Osteoblast (primary cell): ENCODE data around the gene EGF. TPM values are rescaled to one million over a fixed set of nuclear protein-coding genes. Genes with fewer than 3 reads are reported as not detected.

Experiments
- DNase-seq: peaks from one replicate; pipeline ENCODE4 v3.0.0; 2011; ENCODE audit warnings: low spot score, mixed read lengths; ENCODE audit not compliant: insufficient read length; ENCODE audit errors: missing footprints
- H2AFZ ChIP-seq: 2 replicates; pipeline ENCODE4 v1.6.0; 2011; ENCODE audit warnings: mild to moderate bottlenecking, low read length
- H3K27ac ChIP-seq: 2 replicates; pipeline ENCODE4 v1.5.1; 2011; ENCODE audit warnings: mild to moderate bottlenecking, low read depth, low read length, moderate library complexity
- H3K27me3 ChIP-seq: 2 replicates; pipeline ENCODE4 v1.6.0; 2012; ENCODE audit warnings: mild to moderate bottlenecking, control low read depth, inconsistent platforms, low read length, moderate library complexity; ENCODE audit not compliant: insufficient read depth
- H3K36me3 ChIP-seq: 2 replicates; pipeline ENCODE4 v1.5.1; 2011; ENCODE audit warnings: mild to moderate bottlenecking, low read length, control low read depth, moderate library complexity; ENCODE audit not compliant: insufficient read depth
- H3K4me1 ChIP-seq: 2 replicates; pipeline ENCODE4 v1.5.1; 2011; ENCODE audit warnings: mild to moderate bottlenecking, low read length, control low read depth, moderate library complexity; ENCODE audit not compliant: insufficient read depth
- H3K4me2 ChIP-seq: 2 replicates; pipeline ENCODE4 v1.6.0; 2011; ENCODE audit warnings: mild to moderate bottlenecking, low read length; ENCODE audit not compliant: insufficient read depth
- H3K4me3 ChIP-seq: fragments of 200-600 bp; sonication (generic); 3 replicates; pipeline ENCODE4 v1.5.1; 2012; ENCODE audit warnings: mild to moderate bottlenecking, low read length, inconsistent platforms; ENCODE audit not compliant: insufficient read depth
- H3K79me2 ChIP-seq: 2 replicates; pipeline ENCODE4 v1.6.0; 2012; ENCODE audit warnings: mild to moderate bottlenecking, low read length, control low read depth, inconsistent platforms; ENCODE audit not compliant: insufficient read depth
- H3K9me3 ChIP-seq: 2 replicates; pipeline ENCODE4 v1.5.1; 2011; ENCODE audit warnings: low read depth, low read length, control low read depth
- H4K20me1 ChIP-seq: 2 replicates; pipeline ENCODE4 v1.6.0; 2012; ENCODE audit warnings: mild to moderate bottlenecking, low read length, control low read depth; ENCODE audit not compliant: insufficient read depth
- CTCF ChIP-seq: IDR thresholded peaks from 2 replicates; pipeline ENCODE4 v1.5.1; 2011; ENCODE audit warnings: mild to moderate bottlenecking, low read depth, low read length, moderate library complexity; ENCODE audit errors: extremely low read depth
- total RNA-seq: library from RNA; depleted of rRNA; stranded (reverse); fragments of >200 nt; gene quantifications from 2 replicates; pipeline ENCODE4 v1.2.3, GENCODE V29; 2012

EGF gene
- total RNA-seq, 1 donor, result 0.36 TPM

GRCh38 chr4:109982521-109982920 lies 69.8 kb downstream of the EGF start:
- Histone ChIP-seq H3K4me1 (peaks cover 15% of the 10 kb centered on the region), H3K4me3 (no peak overlapping the region), H3K36me3 (no peaks in the 10 kb centered on the region), H2AFZ (no peak overlapping the region), H3K4me2 (no peak overlapping the region), H3K9me3 (no peaks in the 10 kb centered on the region), H4K20me1 (no peaks in the 10 kb centered on the region), H3K27ac (no peak overlapping the region), H3K27me3 (peaks cover 3% of the 10 kb centered on the region), H3K79me2 (no peaks in the 10 kb centered on the region)
- TF ChIP-seq CTCF, result no peak
- DNase-seq, result no peak

- Histone ChIP-seq H3K36me3 (no peaks in the 10 kb centered on the region), H3K4me2 (no peak overlapping the region), H3K27ac (no peak overlapping the region), H3K4me1 (no peaks in the 10 kb centered on the region), H3K9me3 (no peaks in the 10 kb centered on the region), H3K4me3 (no peak overlapping the region), H4K20me1 (no peaks in the 10 kb centered on the region), H2AFZ (no peak overlapping the region), H3K79me2 (no peaks in the 10 kb centered on the region), H3K27me3 (peaks cover 4% of the 10 kb centered on the region)
- DNase-seq, result no peak
- no peak for TF ChIP-seq CTCF
Measured at GRCh38 chr4:109985993-109986974, 73.6 kb downstream of the EGF start.

- H3K4me2 ChIP-seq, result no peak overlapping the region
- H3K79me2 ChIP-seq, result no peaks in the 10 kb centered on the region
Measured at GRCh38 chr4:109989044-109989443, 76.4 kb downstream of the EGF start.

More at GRCh38 chr4:109989044-109989443, 76.4 kb downstream of the EGF start:
- Histone ChIP-seq H3K4me1 (no peaks in the 10 kb centered on the region), H2AFZ (no peak overlapping the region), H3K9me3 (no peaks in the 10 kb centered on the region), H3K36me3 (no peaks in the 10 kb centered on the region), H3K27ac (no peak overlapping the region), H3K4me3 (no peak overlapping the region), H3K27me3 (peaks cover 4% of the 10 kb centered on the region), H4K20me1 (no peaks in the 10 kb centered on the region)
- no peak for DNase-seq
- no peak for TF ChIP-seq CTCF
